ENCODE data around the gene TULP3.

TULP3 gene

DNA sequence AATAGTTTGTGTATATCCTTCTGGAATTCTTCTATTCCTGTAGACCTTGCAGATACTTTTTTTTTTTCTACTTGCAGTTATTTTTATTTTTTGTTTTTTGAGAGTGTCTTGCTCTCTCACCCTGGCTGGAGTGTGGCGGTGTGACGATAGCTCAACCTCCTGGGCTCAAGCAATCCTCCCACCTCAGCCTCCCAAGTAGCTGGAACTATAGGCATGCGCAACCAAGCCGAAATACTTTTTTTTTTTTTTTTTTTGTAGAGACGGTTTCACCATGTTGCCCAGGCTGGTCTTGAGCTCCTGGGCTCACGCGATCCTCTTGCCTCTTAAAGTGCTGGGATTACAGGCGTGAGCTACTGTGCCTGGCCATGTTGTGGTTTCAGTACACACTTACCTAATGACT, 10.0 kb downstream of the TULP3 start:
- DNase-seq (ENCODE audit: insufficient read length) (no peak), FAIRE-seq (no peak)
- TF ChIP-seq POLR2AphosphoS5 (IDR thresholded peaks at IDR 0.05; ENCODE audit: low read depth, low read length), result no peak

GRCh38 chr12:2902272-2902880, 11.7 kb downstream of the TULP3 start:
- FAIRE-seq (no peak), DNase-seq (ENCODE audit: insufficient read length) (no peak)
- TF ChIP-seq POLR2AphosphoS5 (IDR thresholded peaks at IDR 0.05; ENCODE audit: low read depth, low read length), result no peak
- TF ChIP-seq TAF1 (IDR thresholded peaks at IDR 0.05; ENCODE audit: borderline replicate concordance, low read depth, low read length), result no peak
- TF ChIP-seq POLR2A (IDR thresholded peaks at IDR 0.05; ENCODE audit: low read depth, low read length), result no peak

DNA sequence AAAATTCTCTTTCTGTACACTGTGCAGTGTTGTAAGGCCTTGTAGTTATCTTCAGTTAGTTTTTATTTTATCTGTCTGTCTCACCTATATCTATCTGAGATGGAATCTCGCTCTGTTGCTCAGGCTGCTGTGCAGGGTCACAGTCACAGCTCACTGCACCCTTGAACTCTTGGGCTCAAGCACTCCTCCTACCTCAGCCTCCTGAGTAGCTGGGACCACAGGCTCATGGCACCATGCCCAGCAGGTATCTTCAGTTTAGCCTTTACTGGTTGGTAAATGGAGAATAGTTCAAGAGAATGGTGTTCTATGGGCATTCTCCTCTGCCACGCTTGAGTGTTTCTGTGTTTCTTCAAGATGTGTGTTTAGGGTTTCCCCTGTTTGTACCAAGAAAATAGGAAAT, 13.6 kb downstream of the TULP3 start:
- FAIRE-seq (no peak), DNase-seq (ENCODE audit: insufficient read length) (no peak)
- no peak for TF ChIP-seq POLR2AphosphoS5 (IDR thresholded peaks at IDR 0.05; ENCODE audit: low read depth, low read length)

DNA sequence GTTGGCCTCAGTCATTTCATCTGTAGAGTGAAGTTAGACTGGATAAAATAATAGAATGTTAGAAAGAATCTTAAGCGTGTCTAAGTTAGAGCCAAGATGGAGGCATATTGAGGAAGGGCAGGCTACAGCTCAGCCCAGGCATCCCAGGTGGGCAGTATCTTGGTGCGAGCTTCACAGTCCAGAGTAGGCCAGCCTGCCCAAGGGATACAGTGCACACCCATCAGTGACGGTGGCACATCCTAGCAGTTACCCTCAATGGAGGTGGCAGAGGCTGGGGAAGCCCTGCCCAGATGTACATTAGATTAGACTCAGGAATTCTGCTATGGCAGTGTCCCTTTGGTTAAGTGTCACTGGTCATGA, 21.5 kb downstream of the TULP3 start:
- TF ChIP-seq POLR2AphosphoS5 (IDR thresholded peaks at IDR 0.05; ENCODE audit: low read depth, low read length), result no peak
- no peak for TF ChIP-seq TAF1 (IDR thresholded peaks at IDR 0.05; ENCODE audit: borderline replicate concordance, low read depth, low read length)
- no peak for TF ChIP-seq POLR2A (IDR thresholded peaks at IDR 0.05; ENCODE audit: low read depth, low read length)
- FAIRE-seq, result no peak
- no peak for DNase-seq (ENCODE audit: insufficient read length)

DNA sequence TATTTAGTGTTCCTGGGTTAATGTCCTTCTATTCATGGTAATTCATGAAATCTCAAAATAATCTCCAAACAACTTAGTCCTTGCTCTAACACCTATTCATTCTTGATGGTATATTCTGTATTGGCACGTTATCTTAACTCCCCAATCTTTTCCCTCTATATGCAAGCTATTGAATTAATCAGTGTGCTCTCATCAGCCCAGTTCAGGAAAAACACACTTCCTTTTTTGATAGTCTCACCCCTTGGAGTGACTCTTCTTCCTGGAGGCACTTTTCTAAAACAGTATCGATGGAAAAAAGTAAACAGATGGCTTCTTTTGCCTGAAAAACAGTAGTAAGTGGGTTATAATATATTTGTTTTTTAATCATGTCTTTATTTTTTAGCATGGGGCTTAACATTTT, 28.6 kb downstream of the TULP3 start:
- DNase-seq (ENCODE audit: insufficient read length) (no peak), FAIRE-seq (no peak)
- TF ChIP-seq POLR2AphosphoS5 (IDR thresholded peaks at IDR 0.05; ENCODE audit: low read depth, low read length) (no peak), POLR2A (IDR thresholded peaks at IDR 0.05; ENCODE audit: low read depth, low read length) (no peak), TAF1 (IDR thresholded peaks at IDR 0.05; ENCODE audit: borderline replicate concordance, low read depth, low read length) (no peak)

DNA sequence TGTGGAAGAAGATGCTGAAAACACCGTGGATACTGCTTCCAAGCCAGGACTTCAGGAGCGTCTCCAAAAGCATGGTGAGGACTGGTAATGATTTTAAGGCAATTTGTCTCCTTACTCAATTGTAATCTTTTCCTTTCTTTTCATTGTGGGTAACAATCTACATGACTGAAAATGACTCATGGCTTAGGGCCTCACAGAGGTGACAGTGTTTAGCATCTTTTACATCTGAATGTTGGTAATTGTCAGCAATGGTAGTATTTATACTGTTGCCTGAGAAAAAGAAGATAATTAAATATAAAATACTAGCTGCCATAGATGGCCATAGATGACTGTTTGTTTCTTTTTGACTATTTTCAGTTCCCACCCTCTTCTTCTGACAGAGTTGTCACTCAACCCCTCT, 31.6 kb downstream of the TULP3 start:
- DNase-seq (ENCODE audit: insufficient read length) (no peak), FAIRE-seq (no peak)
- TF ChIP-seq POLR2A (IDR thresholded peaks at IDR 0.05; ENCODE audit: low read depth, low read length) (no peak), TAF1 (IDR thresholded peaks at IDR 0.05; ENCODE audit: borderline replicate concordance, low read depth, low read length) (no peak)

DNA sequence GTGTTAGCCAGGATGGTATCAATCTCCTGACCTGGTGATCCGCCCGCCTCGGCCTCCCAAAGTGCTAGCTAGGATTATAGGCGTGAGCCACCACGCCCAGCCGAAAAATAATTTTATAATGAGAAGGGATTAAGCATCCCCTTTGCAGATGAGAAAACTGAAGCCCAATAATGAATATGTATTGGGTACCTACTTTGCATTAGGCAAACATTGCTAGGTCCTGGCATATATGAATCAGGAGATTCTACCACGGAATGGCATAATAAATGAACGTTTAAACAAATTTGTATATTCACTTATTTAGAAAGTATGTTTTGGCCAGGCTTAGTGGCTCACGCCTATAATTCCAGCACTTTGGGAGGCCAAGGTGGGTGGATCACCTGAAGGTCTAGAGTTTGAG, 32.4 kb downstream of the TULP3 start:
- TF ChIP-seq TAF1 (IDR thresholded peaks at IDR 0.05; ENCODE audit: borderline replicate concordance, low read depth, low read length), result no peak
- DNase-seq (ENCODE audit: insufficient read length), result no peak
- FAIRE-seq, result no peak

- FAIRE-seq (no peak), DNase-seq (ENCODE audit: insufficient read length) (no peak)
- no peak for TF ChIP-seq TAF1 (IDR thresholded peaks at IDR 0.05; ENCODE audit: borderline replicate concordance, low read depth, low read length)
- no peak for TF ChIP-seq POLR2AphosphoS5 (IDR thresholded peaks at IDR 0.05; ENCODE audit: low read depth, low read length)
- TF ChIP-seq POLR2A (IDR thresholded peaks at IDR 0.05; ENCODE audit: low read depth, low read length), result no peak
These were observed 33.3 kb downstream of the TULP3 start for GRCh38 chr12:2924019-2924418.

DNA sequence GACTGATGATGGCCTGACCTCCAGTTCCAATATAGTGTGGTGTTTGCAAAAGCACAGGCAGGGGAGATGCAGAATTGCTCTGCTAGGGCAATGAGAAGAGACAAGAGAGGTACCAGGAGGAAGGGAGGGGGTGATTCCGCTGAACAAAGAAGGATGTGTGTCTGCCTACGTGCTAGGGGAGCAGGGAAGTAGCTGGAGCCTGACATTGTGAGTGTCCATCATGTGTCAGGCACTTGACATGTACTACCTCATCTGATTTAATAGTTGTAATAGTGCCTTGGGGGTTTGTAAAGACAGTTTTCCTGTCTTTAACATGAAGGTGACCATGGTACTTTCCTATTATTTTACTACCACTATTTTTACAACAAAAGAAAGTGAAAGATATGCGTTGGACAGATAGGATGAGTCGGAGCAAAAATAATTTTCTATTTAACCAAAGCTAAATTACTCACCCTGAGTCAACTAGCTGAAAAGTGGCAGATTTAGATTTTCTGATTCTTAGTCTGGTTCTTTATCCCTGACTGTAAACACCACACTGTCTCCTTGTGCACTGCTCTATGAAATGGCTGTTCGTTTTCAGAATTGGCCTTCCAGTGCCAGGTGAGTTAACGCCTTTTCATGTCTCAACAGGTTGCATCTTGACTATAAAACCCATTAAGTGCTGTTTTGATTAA, 34.8 kb downstream of the TULP3 start:
- no peak for FAIRE-seq
- no peak for DNase-seq (ENCODE audit: insufficient read length)
- TF ChIP-seq POLR2AphosphoS5 (IDR thresholded peaks at IDR 0.05; ENCODE audit: low read depth, low read length), result no peak
- no peak for TF ChIP-seq POLR2A (IDR thresholded peaks at IDR 0.05; ENCODE audit: low read depth, low read length)
- TF ChIP-seq TAF1 (IDR thresholded peaks at IDR 0.05; ENCODE audit: borderline replicate concordance, low read depth, low read length), result no peak

DNA sequence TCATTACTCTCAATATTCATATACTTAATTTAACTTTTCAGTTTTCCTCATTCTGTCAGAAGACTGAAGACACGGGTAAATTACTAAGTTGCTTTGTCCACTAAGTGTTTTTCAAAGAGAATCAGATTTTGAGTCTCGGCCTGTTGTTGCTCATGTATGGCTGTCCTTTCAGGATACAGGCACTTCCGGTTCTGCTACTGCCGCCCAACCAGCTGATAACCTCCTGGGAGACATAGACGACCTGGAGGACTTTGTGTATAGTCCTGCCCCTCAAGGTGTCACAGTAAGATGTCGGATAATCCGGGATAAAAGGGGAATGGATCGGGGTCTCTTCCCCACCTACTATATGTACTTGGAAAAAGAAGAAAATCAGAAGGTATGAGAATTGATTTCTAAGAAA, 40.2 kb downstream of the TULP3 start:
- no peak for TF ChIP-seq POLR2AphosphoS5 (IDR thresholded peaks at IDR 0.05; ENCODE audit: low read depth, low read length)
- no peak for TF ChIP-seq POLR2A (IDR thresholded peaks at IDR 0.05; ENCODE audit: low read depth, low read length)
- no peak for TF ChIP-seq TAF1 (IDR thresholded peaks at IDR 0.05; ENCODE audit: borderline replicate concordance, low read depth, low read length)
- FAIRE-seq, result no peak
- DNase-seq (ENCODE audit: insufficient read length), result no peak

DNA sequence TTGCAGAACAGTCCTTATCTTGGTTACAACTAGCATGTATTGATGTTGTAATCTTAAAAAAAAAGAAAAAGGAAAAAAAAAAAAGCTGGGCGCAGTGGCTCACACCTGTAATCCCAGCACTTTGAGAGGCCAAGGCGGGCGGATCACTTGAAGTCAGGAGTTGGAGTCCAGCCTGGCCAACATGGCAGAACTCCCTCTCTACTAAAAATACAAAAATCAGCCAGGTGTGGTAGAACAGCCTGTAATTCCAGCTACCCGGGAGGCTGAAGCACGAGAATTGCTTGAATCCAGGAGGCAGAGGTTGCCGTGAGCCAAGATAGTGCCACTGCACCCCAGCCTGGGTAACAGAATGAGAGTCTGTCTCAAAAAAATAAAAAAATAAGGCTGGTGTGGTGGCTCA, 42.9 kb downstream of the TULP3 start:
- DNase-seq (ENCODE audit: insufficient read length), result no peak
- no peak for FAIRE-seq
- no peak for TF ChIP-seq POLR2AphosphoS5 (IDR thresholded peaks at IDR 0.05; ENCODE audit: low read depth, low read length)
- no peak for TF ChIP-seq TAF1 (IDR thresholded peaks at IDR 0.05; ENCODE audit: borderline replicate concordance, low read depth, low read length)
- TF ChIP-seq POLR2A (IDR thresholded peaks at IDR 0.05; ENCODE audit: low read depth, low read length), result no peak

DNA sequence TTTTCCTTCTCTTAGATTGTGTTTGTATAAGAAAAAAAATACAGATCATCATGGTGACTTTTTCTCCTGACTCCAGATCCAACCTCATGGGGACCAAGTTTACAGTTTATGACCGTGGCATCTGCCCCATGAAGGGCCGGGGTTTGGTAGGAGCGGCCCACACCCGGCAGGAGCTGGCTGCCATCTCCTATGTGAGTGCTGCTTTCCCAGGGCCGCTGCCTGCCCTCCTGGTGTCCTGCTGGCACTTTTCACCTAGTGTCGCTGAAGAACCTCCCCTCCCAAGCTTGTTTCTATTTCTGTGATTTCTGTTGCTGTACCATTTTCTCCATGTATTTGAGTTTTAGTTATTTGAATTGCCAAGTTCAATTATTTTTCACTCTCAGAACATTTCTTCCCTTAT, 43.7 kb downstream of the TULP3 start:
- no peak for FAIRE-seq
- TF ChIP-seq TAF1 (IDR thresholded peaks at IDR 0.05; ENCODE audit: borderline replicate concordance, low read depth, low read length), result no peak
- no peak for TF ChIP-seq POLR2AphosphoS5 (IDR thresholded peaks at IDR 0.05; ENCODE audit: low read depth, low read length)
- no peak for DNase-seq (ENCODE audit: insufficient read length)

- no peak for TF ChIP-seq POLR2A (IDR thresholded peaks at IDR 0.05; ENCODE audit: low read depth, low read length)
- TF ChIP-seq POLR2AphosphoS5 (IDR thresholded peaks at IDR 0.05; ENCODE audit: low read depth, low read length), result no peak
- no peak for TF ChIP-seq TAF1 (IDR thresholded peaks at IDR 0.05; ENCODE audit: borderline replicate concordance, low read depth, low read length)
- DNase-seq (ENCODE audit: insufficient read length) (no peak), FAIRE-seq (no peak)
These were observed 45.6 kb downstream of the TULP3 start for GRCh38 chr12:2936301-2936700.
